Measurements from ENCODE around the gene CRYZL1.

The CRYZL1 gene

DNA sequence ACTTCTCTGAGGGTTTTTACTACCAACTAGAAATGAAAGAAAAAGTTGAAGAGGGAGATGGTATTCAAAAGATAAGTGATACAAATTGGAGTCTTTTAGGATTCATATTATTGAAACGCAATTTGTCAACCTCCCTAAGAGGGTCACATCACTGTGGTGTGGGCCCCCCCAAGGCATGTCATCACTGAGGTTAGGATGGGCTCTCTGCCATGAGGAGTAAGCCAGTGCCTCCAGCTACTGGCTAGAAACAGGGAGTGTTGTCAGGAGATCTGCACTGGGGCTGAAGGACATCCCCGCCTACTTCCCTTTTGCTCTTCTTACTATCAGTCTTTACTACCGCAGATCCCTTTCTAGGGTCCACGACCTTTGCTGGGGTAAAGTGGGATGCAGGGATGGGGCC is 26.6 kb upstream of the CRYZL1 start:
- H2BK120ac ChIP-seq (ENCODE audit: low read depth, low read length): no peak overlapping the region
- no peak overlapping the region for H3K23ac ChIP-seq (ENCODE audit: low read length in 2 of 2)
- H2AFZ ChIP-seq (ENCODE audit: low read depth, low read length): no peak overlapping the region
- no peak overlapping the region for H2BK15ac ChIP-seq (ENCODE audit: low read depth, poor library complexity, severe bottlenecking)
- no peaks in the 10 kb centered on the region for H3K36me3 ChIP-seq (ENCODE audit: control insufficient read depth in 1 of 2, insufficient read depth in 2 of 2, low read depth in 1 of 2, low read length in 2 of 2)
- no peak overlapping the region for H2BK12ac ChIP-seq (ENCODE audit: low read length in 2 of 2)
- DNase-seq: peak; percentile 45
- H3K4me3 ChIP-seq (ENCODE audit: insufficient read depth in 1 of 2, low read depth in 1 of 2, low read length in 2 of 2): no peak overlapping the region
- 85% methylated on average over 2 of the region's 4 CpGs for WGBS
- no peak overlapping the region for H3K4me2 ChIP-seq (ENCODE audit: low read length, poor library complexity, severe bottlenecking)
- no peak overlapping the region for H3K27ac ChIP-seq (ENCODE audit: low read length, poor library complexity, severe bottlenecking)
- H3K9me3 ChIP-seq (ENCODE audit: control insufficient read depth, low read length): no peaks in the 10 kb centered on the region
- no peak overlapping the region for H3K9ac ChIP-seq (ENCODE audit: low read length)
- H3K79me1 ChIP-seq (replicated peaks; ENCODE audit: low read length, poor library complexity, severe bottlenecking): peaks cover 12% of the 10 kb centered on the region
- no peak overlapping the region for H3K18ac ChIP-seq (ENCODE audit: low read depth in 1 of 2, low read length in 2 of 2)
- H2BK5ac ChIP-seq (ENCODE audit: low read depth, low read length, poor library complexity, severe bottlenecking): no peak overlapping the region
- peaks cover 10% of the 10 kb centered on the region for H3K4me1 ChIP-seq (ENCODE audit: control insufficient read depth, insufficient read depth, low read depth, low read length)
- no peaks in the 10 kb centered on the region for H3K27me3 ChIP-seq (ENCODE audit: control insufficient read depth in 1 of 2, insufficient read depth in 1 of 2, low read length in 2 of 2)
- no peak overlapping the region for H2AK5ac ChIP-seq (ENCODE audit: low read length, severe bottlenecking)
- no peak overlapping the region for H3K14ac ChIP-seq (ENCODE audit: low read length in 2 of 2)
- no peak overlapping the region for H4K91ac ChIP-seq (ENCODE audit: low read length)
- H3K4ac ChIP-seq (ENCODE audit: low read depth in 1 of 2, low read length in 2 of 2): no peak overlapping the region
- peak overlapping the region; percentile 19 for H4K8ac ChIP-seq (ENCODE audit: low read length)

DNA sequence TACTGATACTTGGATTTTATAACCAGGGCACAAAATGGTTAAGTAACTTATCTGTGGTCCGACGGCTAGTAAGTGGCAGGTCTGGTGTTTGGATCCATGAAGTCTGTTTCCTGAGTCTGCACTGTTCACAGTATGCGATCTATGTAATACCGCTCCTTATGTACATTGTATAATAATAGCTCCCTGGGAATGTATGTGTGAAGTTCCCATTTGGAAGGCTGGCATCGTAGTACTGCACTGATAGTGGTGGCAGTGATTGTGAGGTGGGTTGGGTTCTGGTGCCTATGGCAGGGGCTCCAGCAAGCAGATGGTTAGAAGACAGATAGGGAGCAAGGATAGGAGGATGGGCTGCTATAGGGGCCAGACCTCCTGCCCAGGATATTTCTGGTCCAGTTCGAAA is 26.1 kb upstream of the CRYZL1 start:
- Histone ChIP-seq H3K9ac (ENCODE audit: low read length) (no peak overlapping the region), H3K9me3 (ENCODE audit: control insufficient read depth, low read length) (no peaks in the 10 kb centered on the region), H2BK5ac (ENCODE audit: low read depth, low read length, poor library complexity, severe bottlenecking) (no peak overlapping the region), H2BK15ac (ENCODE audit: low read depth, poor library complexity, severe bottlenecking) (no peak overlapping the region), H3K4ac (ENCODE audit: low read depth in 1 of 2, low read length in 2 of 2) (no peak overlapping the region), H2BK120ac (ENCODE audit: low read depth, low read length) (no peak overlapping the region), H3K4me2 (ENCODE audit: low read length, poor library complexity, severe bottlenecking) (no peak overlapping the region), H3K27me3 (ENCODE audit: control insufficient read depth in 1 of 2, insufficient read depth in 1 of 2, low read length in 2 of 2) (no peaks in the 10 kb centered on the region), H3K4me1 (ENCODE audit: control insufficient read depth, insufficient read depth, low read depth, low read length) (peaks cover 10% of the 10 kb centered on the region), H2AFZ (ENCODE audit: low read depth, low read length) (no peak overlapping the region), H3K4me3 (ENCODE audit: insufficient read depth in 1 of 2, low read depth in 1 of 2, low read length in 2 of 2) (no peak overlapping the region), H2AK5ac (ENCODE audit: low read length, severe bottlenecking) (no peak overlapping the region), H3K18ac (ENCODE audit: low read depth in 1 of 2, low read length in 2 of 2) (no peak overlapping the region), H3K79me1 (replicated peaks; ENCODE audit: low read length, poor library complexity, severe bottlenecking) (peaks cover 10% of the 10 kb centered on the region), H3K23ac (ENCODE audit: low read length in 2 of 2) (no peak overlapping the region), H4K91ac (ENCODE audit: low read length) (no peak overlapping the region), H4K8ac (ENCODE audit: low read length) (peak overlapping the region; percentile 57), H2BK12ac (ENCODE audit: low read length in 2 of 2) (no peak overlapping the region), H3K14ac (ENCODE audit: low read length in 2 of 2) (no peak overlapping the region), H3K36me3 (ENCODE audit: control insufficient read depth in 1 of 2, insufficient read depth in 2 of 2, low read depth in 1 of 2, low read length in 2 of 2) (no peaks in the 10 kb centered on the region), H3K27ac (ENCODE audit: low read length, poor library complexity, severe bottlenecking) (no peak overlapping the region)
- 77% methylated on average over 6 of the region's 6 CpGs for WGBS
- DNase-seq: no peak

DNA sequence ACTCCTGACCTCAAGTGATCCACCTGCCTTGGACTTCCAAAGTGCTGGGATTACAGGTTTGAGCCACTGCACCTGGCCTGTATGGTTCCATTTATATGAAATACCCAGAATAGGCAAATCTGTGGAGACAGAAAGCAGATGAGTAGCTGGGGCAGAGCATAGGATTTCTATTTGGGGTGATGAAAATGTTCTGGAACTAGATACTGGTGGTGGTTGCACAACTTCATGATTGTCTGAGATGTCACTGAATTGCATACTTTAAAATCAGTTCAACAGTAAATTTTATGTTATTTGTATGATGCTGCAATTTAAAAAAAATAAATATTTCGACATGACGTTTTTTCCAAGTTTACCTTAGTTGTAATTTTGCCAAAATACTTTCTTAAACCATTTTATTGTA is 24.6 kb upstream of the CRYZL1 start:
- Histone ChIP-seq H3K4ac (ENCODE audit: low read depth in 1 of 2, low read length in 2 of 2) (no peak overlapping the region), H3K4me3 (ENCODE audit: insufficient read depth in 1 of 2, low read depth in 1 of 2, low read length in 2 of 2) (no peak overlapping the region), H3K27me3 (ENCODE audit: control insufficient read depth in 1 of 2, insufficient read depth in 1 of 2, low read length in 2 of 2) (no peaks in the 10 kb centered on the region), H2AFZ (ENCODE audit: low read depth, low read length) (no peak overlapping the region), H3K27ac (ENCODE audit: low read length, poor library complexity, severe bottlenecking) (no peak overlapping the region), H3K4me1 (ENCODE audit: control insufficient read depth, insufficient read depth, low read depth, low read length) (peaks cover 8% of the 10 kb centered on the region), H3K18ac (ENCODE audit: low read depth in 1 of 2, low read length in 2 of 2) (no peak overlapping the region), H3K4me2 (ENCODE audit: low read length, poor library complexity, severe bottlenecking) (no peak overlapping the region), H3K9me3 (ENCODE audit: control insufficient read depth, low read length) (no peaks in the 10 kb centered on the region), H4K91ac (ENCODE audit: low read length) (no peak overlapping the region), H3K23ac (ENCODE audit: low read length in 2 of 2) (no peak overlapping the region), H2BK12ac (ENCODE audit: low read length in 2 of 2) (no peak overlapping the region), H4K8ac (ENCODE audit: low read length) (no peak overlapping the region), H3K9ac (ENCODE audit: low read length) (no peak overlapping the region), H2BK15ac (ENCODE audit: low read depth, poor library complexity, severe bottlenecking) (no peak overlapping the region), H2BK120ac (ENCODE audit: low read depth, low read length) (no peak overlapping the region), H3K36me3 (ENCODE audit: control insufficient read depth in 1 of 2, insufficient read depth in 2 of 2, low read depth in 1 of 2, low read length in 2 of 2) (no peaks in the 10 kb centered on the region), H2BK5ac (ENCODE audit: low read depth, low read length, poor library complexity, severe bottlenecking) (no peak overlapping the region), H2AK5ac (ENCODE audit: low read length, severe bottlenecking) (no peak overlapping the region), H3K14ac (ENCODE audit: low read length in 2 of 2) (no peak overlapping the region), H3K79me1 (replicated peaks; ENCODE audit: low read length, poor library complexity, severe bottlenecking) (peaks cover 16% of the 10 kb centered on the region)
- WGBS: no CpG with 5 or more reads among the region's 2 CpGs
- no peak for DNase-seq

DNA sequence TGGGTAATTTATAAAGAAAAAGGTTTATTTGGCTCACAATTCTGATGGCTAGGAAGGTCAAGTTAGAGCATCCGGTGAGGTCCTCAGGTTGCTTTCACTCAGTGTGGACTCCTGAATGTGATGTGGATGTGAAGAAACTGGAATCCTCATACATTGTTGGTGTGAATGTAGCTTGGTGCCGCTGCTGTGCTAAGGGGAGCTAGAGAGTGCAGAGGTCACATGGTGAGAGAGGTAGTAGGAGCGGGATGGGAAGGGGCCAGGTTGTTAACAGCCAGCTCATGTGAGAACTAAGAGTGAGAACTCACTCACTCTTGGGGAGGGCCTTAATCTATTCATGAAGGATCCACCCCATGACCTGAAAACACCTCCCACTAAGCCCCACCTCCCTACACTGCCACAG is 22.6 kb upstream of the CRYZL1 start:
- Histone ChIP-seq H3K27me3 (ENCODE audit: control insufficient read depth in 1 of 2, insufficient read depth in 1 of 2, low read length in 2 of 2) (no peaks in the 10 kb centered on the region), H3K27ac (ENCODE audit: low read length, poor library complexity, severe bottlenecking) (no peak overlapping the region), H3K4ac (ENCODE audit: low read depth in 1 of 2, low read length in 2 of 2) (no peak overlapping the region), H3K23ac (ENCODE audit: low read length in 2 of 2) (no peak overlapping the region), H3K4me2 (ENCODE audit: low read length, poor library complexity, severe bottlenecking) (no peak overlapping the region), H3K36me3 (ENCODE audit: control insufficient read depth in 1 of 2, insufficient read depth in 2 of 2, low read depth in 1 of 2, low read length in 2 of 2) (no peaks in the 10 kb centered on the region), H3K79me1 (replicated peaks; ENCODE audit: low read length, poor library complexity, severe bottlenecking) (peaks cover 18% of the 10 kb centered on the region), H2BK120ac (ENCODE audit: low read depth, low read length) (no peak overlapping the region), H2BK5ac (ENCODE audit: low read depth, low read length, poor library complexity, severe bottlenecking) (no peak overlapping the region), H2BK12ac (ENCODE audit: low read length in 2 of 2) (no peak overlapping the region), H3K14ac (ENCODE audit: low read length in 2 of 2) (no peak overlapping the region), H2BK15ac (ENCODE audit: low read depth, poor library complexity, severe bottlenecking) (no peak overlapping the region), H2AK5ac (ENCODE audit: low read length, severe bottlenecking) (no peak overlapping the region), H3K9ac (ENCODE audit: low read length) (no peak overlapping the region), H4K91ac (ENCODE audit: low read length) (no peak overlapping the region), H2AFZ (ENCODE audit: low read depth, low read length) (no peak overlapping the region), H4K8ac (ENCODE audit: low read length) (peak overlapping the region; percentile 7), H3K4me1 (ENCODE audit: control insufficient read depth, insufficient read depth, low read depth, low read length) (peaks cover 8% of the 10 kb centered on the region), H3K18ac (ENCODE audit: low read depth in 1 of 2, low read length in 2 of 2) (no peak overlapping the region), H3K9me3 (ENCODE audit: control insufficient read depth, low read length) (no peaks in the 10 kb centered on the region), H3K4me3 (ENCODE audit: insufficient read depth in 1 of 2, low read depth in 1 of 2, low read length in 2 of 2) (no peak overlapping the region)
- 100% methylated on average over 2 of the region's 3 CpGs for WGBS
- no peak for DNase-seq
